AG04449 (cell line): Measurements from ENCODE around the gene PRDM11.

Experiments used
- CTCF ChIA-PET: fragments of 350-600 bp; formaldehyde crosslinking; extraction: SDS; loops from one replicate; lab custom pipeline; 2021; ENCODE audit warnings: antibody characterized with exemption; lab: Yijun Ruan, JAX
- POLR2A ChIA-PET: fragments of 400-600, 350-600 bp; formaldehyde crosslinking; extraction: SDS; loops from one replicate; lab custom pipeline; 2020; ENCODE audit warnings: antibody characterized with exemption, inconsistent platforms; lab: Yijun Ruan, JAX
- DNase-seq: peaks from one replicate; pipeline ENCODE4 v3.0.0-alpha.2; 2010; ENCODE audit warnings: low read depth, low spot score
- H3K4me3 ChIP-seq: 2 replicates; pipeline ENCODE4 v1.5.1; 2011; ENCODE audit warnings: low read depth, mild to moderate bottlenecking, control low read depth, low read length
- CTCF ChIP-seq: IDR thresholded peaks from one replicate; pipeline ENCODE4 v1.5.1; 2011; ENCODE audit warnings: mild to moderate bottlenecking, moderate library complexity, low read length, control low read depth, inconsistent platforms; ENCODE audit not compliant: insufficient read depth; ENCODE audit errors: missing control alignments

PRDM11 gene

GRCh38 chr11:45102810-45103621 lies 43.4 kb upstream of the PRDM11 start:
- no peak for DNase-seq
- POLR2A ChIA-PET, result interaction anchor here (1.6 kb wide), 1 partner anchor 167 kb away, joined by 4 read pairs; no protein-coding TSS in a partner anchor
- TF ChIP-seq CTCF, result peak; percentile 90
- peak overlapping the region; percentile 29; the same call in 1 of the 2 replicates for H3K4me3 ChIP-seq
- CTCF ChIA-PET, result interaction anchor here (0.6 to 33.8 kb wide), 44 partner anchors 9 to 1184 kb away, joined by 3 to 2237 read pairs (median 4); partner anchors contain the start of genes SYT13 and TP53I11

- no peak overlapping the region for H3K4me3 ChIP-seq
- ChIA-PET POLR2A (no interaction called here), CTCF (interaction anchor here (0.7 to 33.8 kb wide), 53 partner anchors 7 to 667 kb away, joined by 3 to 2237 read pairs (median 4); partner anchors contain the start of genes SYT13 and TP53I11)
- no peak for DNase-seq
- no peak for TF ChIP-seq CTCF
Observed at GRCh38 chr11:45104006-45104789, 42.2 kb upstream of the PRDM11 start.

GRCh38 chr11:45104790-45105084 lies 41.7 kb upstream of the PRDM11 start:
- ChIA-PET POLR2A (interaction anchor here (1.2 to 1.3 kb wide), 2 partner anchors 168 to 176 kb away, joined by 4 to 5 read pairs; no protein-coding TSS in a partner anchor), CTCF (interaction anchor here (0.7 to 33.8 kb wide), 45 partner anchors 11 to 541 kb away, joined by 3 to 2237 read pairs (median 4); partner anchors contain the start of genes SYT13, TP53I11 and TSPAN18)
- H3K4me3 ChIP-seq, result no peak overlapping the region
- DNase-seq, result no peak
- TF ChIP-seq CTCF, result no peak

GRCh38 chr11:45105233-45105983 lies 41.0 kb upstream of the PRDM11 start:
- H3K4me3 ChIP-seq, result no peak overlapping the region
- TF ChIP-seq CTCF, result peak; percentile 95
- no peak for DNase-seq
- ChIA-PET POLR2A (interaction anchor here (1.2 to 1.3 kb wide), 2 partner anchors 169 to 176 kb away, joined by 4 to 5 read pairs; no protein-coding TSS in a partner anchor), CTCF (interaction anchor here (0.7 to 33.8 kb wide), 48 partner anchors 10 to 668 kb away, joined by 3 to 2237 read pairs (median 4); partner anchors contain the start of genes SYT13, TP53I11 and TSPAN18)

GRCh38 chr11:45105984-45106375 lies 40.5 kb upstream of the PRDM11 start:
- no peak for TF ChIP-seq CTCF
- CTCF ChIA-PET, result interaction anchor here (0.8 to 33.8 kb wide), 25 partner anchors 10 to 666 kb away, joined by 3 to 2237 read pairs (median 5); partner anchors contain the start of gene SYT13
- no peak overlapping the region for H3K4me3 ChIP-seq
- no peak for DNase-seq
- POLR2A ChIA-PET, result interaction anchor here (1.2 to 1.3 kb wide), 2 partner anchors 170 to 177 kb away, joined by 4 to 5 read pairs; no protein-coding TSS in a partner anchor
